ENCODE results near the gene ITLN1. TPM values are rescaled to one million over a fixed set of nuclear protein-coding genes. Genes with fewer than 3 reads are reported as not detected.
"Not testable (repeated sequence)": the region's sequence is repeated elsewhere in the genome, so short reads cannot be mapped to it uniquely, and the experiment has no call there.

The ITLN1 gene
- total RNA-seq, result not detected

- peaks cover 9% of the 10 kb centered on the region for H3K4me1 Mint-ChIP-seq
- H3K27ac Mint-ChIP-seq, result no peak within 1 kb of the TSS
- H3K27me3 Mint-ChIP-seq, result no peaks in the 10 kb centered on the region
- DNase-seq, result no peak
- H3K9me3 Mint-ChIP-seq (ENCODE audit: low read depth), result no peaks in the 10 kb centered on the region
- no peak within 1 kb of the TSS for H3K4me3 Mint-ChIP-seq
- no peak for ATAC-seq
- CTCF ChIA-PET, result interaction anchor here (0.6 to 1.9 kb wide), 10 partner anchors 16 to 160 kb away, joined by 3 to 8 read pairs (median 3); partner anchors contain the start of genes CD244 and ITLN2
- H3K36me3 Mint-ChIP-seq, result no peaks in the 10 kb centered on the region
These were observed at the start of gene ITLN1 for GRCh38 chr1:160885042-160885441. Gene ITLN1 (minus strand): TSS chr1:160885180. CDS start chr1:160884877, 303 bp downstream.

GRCh38 chr1:160933305-160933704 lies 48.3 kb upstream of the ITLN1 start:
- H3K36me3 Mint-ChIP-seq; ATAC-seq; H3K4me3 Mint-ChIP-seq; H3K4me1 Mint-ChIP-seq; H3K9me3 Mint-ChIP-seq (ENCODE audit: low read depth); DNase-seq; H3K27ac Mint-ChIP-seq; CTCF ChIA-PET: not testable (repeated sequence)
- peaks cover 16% of the 10 kb centered on the region for H3K27me3 Mint-ChIP-seq

- CTCF ChIA-PET, result interaction anchor here (0.8 to 1.0 kb wide), 2 partner anchors 26 to 28 kb away, joined by 3 read pairs; no protein-coding TSS in a partner anchor
- Mint-ChIP-seq H3K27me3 (peaks cover 5% of the 10 kb centered on the region), H3K4me1 (no peaks in the 10 kb centered on the region), H3K36me3 (peaks cover 12% of the 10 kb centered on the region), H3K4me3 (no peak overlapping the region), H3K27ac (no peak overlapping the region), H3K9me3 (ENCODE audit: low read depth) (peaks cover 16% of the 10 kb centered on the region)
- DNase-seq (no peak), ATAC-seq (no peak)
These were observed 40.8 kb upstream of the ITLN1 start for GRCh38 chr1:160925652-160926244.

GRCh38 chr1:160924791-160925651 lies 40.0 kb upstream of the ITLN1 start:
- ATAC-seq, result no peak
- no peak for DNase-seq
- no peak overlapping the region for H3K27ac Mint-ChIP-seq
- peaks cover 16% of the 10 kb centered on the region for H3K9me3 Mint-ChIP-seq (ENCODE audit: low read depth)
- CTCF ChIA-PET, result interaction anchor here (0.8 to 1.0 kb wide), 3 partner anchors 27 to 129 kb away, joined by 3 read pairs; partner anchors contain the start of gene LY9
- no peaks in the 10 kb centered on the region for H3K4me1 Mint-ChIP-seq
- H3K36me3 Mint-ChIP-seq, result peaks cover 14% of the 10 kb centered on the region
- no peak overlapping the region for H3K4me3 Mint-ChIP-seq
- peaks cover 7% of the 10 kb centered on the region for H3K27me3 Mint-ChIP-seq

GRCh38 chr1:160916666-160917065 lies 31.7 kb upstream of the ITLN1 start:
- no peak overlapping the region for H3K27ac Mint-ChIP-seq
- peaks cover 5% of the 10 kb centered on the region for H3K9me3 Mint-ChIP-seq (ENCODE audit: low read depth)
- CTCF ChIA-PET, result no interaction called here
- no peaks in the 10 kb centered on the region for H3K4me1 Mint-ChIP-seq
- DNase-seq (no peak), ATAC-seq (no peak)
- peaks cover 8% of the 10 kb centered on the region for H3K36me3 Mint-ChIP-seq
- H3K27me3 Mint-ChIP-seq, result peaks cover 32% of the 10 kb centered on the region
- H3K4me3 Mint-ChIP-seq, result no peak overlapping the region

- H3K36me3 Mint-ChIP-seq; ATAC-seq; H3K4me3 Mint-ChIP-seq; H3K4me1 Mint-ChIP-seq; DNase-seq; CTCF ChIA-PET; H3K27ac Mint-ChIP-seq; H3K9me3 Mint-ChIP-seq (ENCODE audit: low read depth): not testable (repeated sequence)
- peaks cover 18% of the 10 kb centered on the region for H3K27me3 Mint-ChIP-seq
These were observed 28.2 kb upstream of the ITLN1 start for GRCh38 chr1:160913229-160913628.

- Mint-ChIP-seq H3K27ac (no peak overlapping the region), H3K4me3 (no peak overlapping the region), H3K9me3 (ENCODE audit: low read depth) (no peaks in the 10 kb centered on the region), H3K36me3 (no peaks in the 10 kb centered on the region), H3K27me3 (peaks cover 11% of the 10 kb centered on the region), H3K4me1 (no peaks in the 10 kb centered on the region)
- DNase-seq (no peak), ATAC-seq (no peak)
- CTCF ChIA-PET, result interaction anchor here (0.9 kb wide), 1 partner anchor 10 kb away, joined by 3 read pairs; no protein-coding TSS in a partner anchor
These were observed 26.9 kb upstream of the ITLN1 start for GRCh38 chr1:160911925-160912324.

- no peak for DNase-seq
- peaks cover 6% of the 10 kb centered on the region for H3K27me3 Mint-ChIP-seq
- H3K9me3 Mint-ChIP-seq (ENCODE audit: low read depth), result no peaks in the 10 kb centered on the region
- no peak overlapping the region for H3K27ac Mint-ChIP-seq
- no peaks in the 10 kb centered on the region for H3K4me1 Mint-ChIP-seq
- no peak for ATAC-seq
- H3K36me3 Mint-ChIP-seq, result no peaks in the 10 kb centered on the region
- CTCF ChIA-PET, result interaction anchor here (0.9 kb wide), 1 partner anchor 9 kb away, joined by 3 read pairs; no protein-coding TSS in a partner anchor
- no peak overlapping the region for H3K4me3 Mint-ChIP-seq
These were observed 26.5 kb upstream of the ITLN1 start for GRCh38 chr1:160911441-160911840.

- no peak for ATAC-seq
- H3K36me3 Mint-ChIP-seq, result no peaks in the 10 kb centered on the region
These were observed 25.3 kb upstream of the ITLN1 start for GRCh38 chr1:160910170-160910750.

GRCh38 chr1:160907976-160908375 lies 23.0 kb upstream of the ITLN1 start:
- H3K9me3 Mint-ChIP-seq (ENCODE audit: low read depth), result no peaks in the 10 kb centered on the region
- no peak overlapping the region for H3K4me3 Mint-ChIP-seq
- peaks cover 4% of the 10 kb centered on the region for H3K27me3 Mint-ChIP-seq
- DNase-seq (no peak), ATAC-seq (no peak)
- no peak overlapping the region for H3K27ac Mint-ChIP-seq
- H3K4me1 Mint-ChIP-seq, result no peaks in the 10 kb centered on the region
- no peaks in the 10 kb centered on the region for H3K36me3 Mint-ChIP-seq
- CTCF ChIA-PET, result interaction anchor here (0.9 to 1.7 kb wide), 5 partner anchors 25 to 127 kb away, joined by 3 to 4 read pairs (median 3); partner anchors contain the start of gene CD244

More at GRCh38 chr1:160910170-160910750, 25.3 kb upstream of the ITLN1 start:
- no peaks in the 10 kb centered on the region for H3K9me3 Mint-ChIP-seq (ENCODE audit: low read depth)
- H3K27ac Mint-ChIP-seq, result no peak overlapping the region
- DNase-seq, result no peak
- CTCF ChIA-PET, result no interaction called here
- H3K27me3 Mint-ChIP-seq, result peaks cover 4% of the 10 kb centered on the region
- no peak overlapping the region for H3K4me3 Mint-ChIP-seq
- no peaks in the 10 kb centered on the region for H3K4me1 Mint-ChIP-seq

GRCh38 chr1:160905617-160905989 lies 20.6 kb upstream of the ITLN1 start:
- no peaks in the 10 kb centered on the region for H3K4me1 Mint-ChIP-seq
- no peak overlapping the region for H3K27ac Mint-ChIP-seq
- DNase-seq (no peak), ATAC-seq (no peak)
- H3K27me3 Mint-ChIP-seq, result peaks cover 5% of the 10 kb centered on the region
- no peaks in the 10 kb centered on the region for H3K9me3 Mint-ChIP-seq (ENCODE audit: low read depth)
- no peak overlapping the region for H3K4me3 Mint-ChIP-seq
- no peaks in the 10 kb centered on the region for H3K36me3 Mint-ChIP-seq
- CTCF ChIA-PET, result no interaction called here

- no peaks in the 10 kb centered on the region for H3K36me3 Mint-ChIP-seq
- DNase-seq (no peak), ATAC-seq (no peak)
- no peak overlapping the region for H3K27ac Mint-ChIP-seq
- peaks cover 7% of the 10 kb centered on the region for H3K27me3 Mint-ChIP-seq
- CTCF ChIA-PET, result interaction anchor here (1.1 kb wide), 1 partner anchor 49 kb away, joined by 3 read pairs; the partner anchor contains the start of gene ITLN2
- no peaks in the 10 kb centered on the region for H3K4me1 Mint-ChIP-seq
- no peak overlapping the region for H3K4me3 Mint-ChIP-seq
- no peaks in the 10 kb centered on the region for H3K9me3 Mint-ChIP-seq (ENCODE audit: low read depth)
These were observed 20.0 kb upstream of the ITLN1 start for GRCh38 chr1:160904783-160905616.

- H3K4me3 Mint-ChIP-seq; DNase-seq; H3K4me1 Mint-ChIP-seq; ATAC-seq; H3K9me3 Mint-ChIP-seq (ENCODE audit: low read depth); H3K27ac Mint-ChIP-seq; H3K36me3 Mint-ChIP-seq: not testable (repeated sequence)
- CTCF ChIA-PET, result interaction anchor here (1.1 kb wide), 1 partner anchor 9 kb away, joined by 3 read pairs; no protein-coding TSS in a partner anchor
- H3K27me3 Mint-ChIP-seq, result peaks cover 23% of the 10 kb centered on the region
These were observed 17.3 kb upstream of the ITLN1 start for GRCh38 chr1:160902251-160902650.
